PC-3 (cell line): ENCODE data around the gene IL25. TPM values are rescaled to one million over a fixed set of nuclear protein-coding genes. Genes with fewer than 3 reads are reported as not detected.

Experiments
- microRNA-seq: library from miRNA; unstranded; fragments of <30 nt; microRNA quantifications from one replicate; pipeline ENCODE4 v1.1.0, GENCODE V29; 2020; ENCODE audit not compliant: unreplicated experiment
- total RNA-seq: library from RNA; depleted of rRNA; stranded (reverse); fragments of >200 nt; gene quantifications from 2 replicates; pipeline ENCODE4 v1.2.3, GENCODE V29; 2014; rRNA removed

The IL25 gene
- total RNA-seq, 1 experiment from 2014 or later, result not detected

Small RNAs within 50 kb of the gene (microRNA-seq; reads per million reads assigned to microRNA genes)
- not detected for gene MIR208A
- gene MIR208B, result not detected

Other genes with a start within 250 kb of the IL25 start
- 0.63 and 3.8 TPM in 2 replicates for gene SLC7A8, start 189.1 kb upstream of the IL25 start, total RNA-seq
- not detected in 2 replicates for gene RNF212B, start 134.9 kb upstream of the IL25 start, total RNA-seq
- gene HOMEZ, start 86.7 kb upstream of the IL25 start, total RNA-seq, result 4.1 and 7.7 TPM in 2 replicates
- gene PPP1R3E, start 70.0 kb upstream of the IL25 start, total RNA-seq, result 3.2 and 5.0 TPM in 2 replicates
- 32.4 and 33.5 TPM in 2 replicates for gene BCL2L2, start 66.0 kb upstream of the IL25 start, total RNA-seq
- 89.1 and 116 TPM in 2 replicates for gene PABPN1, start 51.4 kb upstream of the IL25 start, total RNA-seq
- gene SLC22A17, start 19.9 kb upstream of the IL25 start, total RNA-seq, result 12.0 and 13.2 TPM in 2 replicates
- 0.23 and 0.36 TPM in 2 replicates for gene EFS, start 7.6 kb upstream of the IL25 start, total RNA-seq
- gene CMTM5, start 4.2 kb downstream of the IL25 start, total RNA-seq, result not detected in 2 replicates
- not detected in 2 replicates for gene MYH6, start 35.5 kb downstream of the IL25 start, total RNA-seq
- gene MYH7, start 62.9 kb downstream of the IL25 start, total RNA-seq, result not detected in 2 replicates
- gene NGDN, start 96.9 kb downstream of the IL25 start, total RNA-seq, result 57.6 and 77.3 TPM in 2 replicates
- gene ZFHX2, start 179.0 kb downstream of the IL25 start, total RNA-seq, result 0.55 and 1.4 TPM in 2 replicates
- 13.0 and 27.2 TPM in 2 replicates for gene THTPA, start 183.5 kb downstream of the IL25 start, total RNA-seq
- gene AP1G2, start 195.0 kb downstream of the IL25 start, total RNA-seq, result 69.7 and 71.7 TPM in 2 replicates
- gene JPH4, start 206.0 kb downstream of the IL25 start, total RNA-seq, result not detected in 2 replicates